Endometrium (tissue), 2 donors: Measurements from ENCODE around the gene MLLT3.
A peak's percentile ranks its signal among the peaks of the same experiment; 100 is the strongest.
"Not testable (repeated sequence)": the region's sequence is repeated elsewhere in the genome, so short reads cannot be mapped to it uniquely, and the experiment has no call there.

Experiments
- FAIRE-seq: peaks from 2 replicates; lab custom pipeline; 2012; peaks lifted over from hg19 to GRCh38; lab: Jason Lieb, UNC
- donor health status: control.
- donor health status: control.

MLLT3 gene

DNA sequence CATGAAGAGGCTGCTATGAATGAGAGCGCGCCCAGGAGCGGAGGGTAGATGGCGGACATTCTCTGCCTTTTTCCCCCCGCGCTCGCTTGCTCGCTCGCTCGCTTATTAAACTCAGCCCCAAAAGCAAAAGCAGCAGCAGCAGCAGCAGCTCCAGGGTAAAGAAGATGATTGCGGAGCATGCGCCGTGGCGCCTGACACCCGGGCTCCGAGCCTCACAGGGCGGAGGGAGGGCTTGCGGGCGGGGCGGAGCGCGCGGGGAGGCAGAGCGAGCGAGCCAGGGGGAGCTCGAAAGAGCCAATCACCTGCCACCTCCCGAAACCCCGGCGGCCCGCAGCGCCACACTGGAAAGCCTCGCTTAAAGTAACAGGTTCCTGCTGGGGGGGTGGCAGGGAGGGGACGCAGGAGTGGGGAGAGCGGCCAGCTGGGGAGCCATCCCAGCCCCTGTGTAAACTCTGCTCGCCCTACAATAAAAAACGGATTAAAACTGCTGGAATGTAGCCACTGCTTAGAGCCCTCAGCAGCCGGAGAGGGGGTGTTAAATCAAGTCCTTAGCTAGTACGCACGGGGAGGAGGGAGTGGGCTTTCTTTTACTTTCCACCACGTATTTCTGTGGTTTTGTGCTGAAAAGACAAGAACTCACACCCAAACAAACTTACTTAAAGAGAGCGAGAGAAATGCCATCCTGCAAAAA, at the start of gene MLLT3:
MLLT3 (minus strand) TSS at position 170 of the 691 bp plus-strand sequence.
- FAIRE-seq, result peak; percentile 82

DNA sequence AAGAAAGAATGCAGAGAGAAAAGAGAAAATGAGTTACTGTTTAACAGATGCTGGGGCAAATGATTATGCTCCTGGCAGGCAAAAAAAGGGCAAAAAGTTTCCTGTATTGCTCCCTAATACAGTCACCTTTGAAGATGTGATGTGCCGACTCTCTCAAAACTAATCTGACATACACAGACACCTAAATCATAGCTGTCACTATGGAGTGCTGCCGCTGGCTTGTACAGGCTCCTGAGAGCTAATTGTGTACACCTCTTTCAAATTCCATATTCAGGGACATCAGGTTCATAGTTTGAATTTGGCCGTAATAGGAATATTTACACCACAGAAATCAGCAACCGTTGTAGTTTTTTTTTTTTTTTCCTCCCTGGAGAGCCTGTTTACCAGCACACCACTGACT, 49.3 kb upstream of the MLLT3 start:
- no peak for FAIRE-seq

DNA sequence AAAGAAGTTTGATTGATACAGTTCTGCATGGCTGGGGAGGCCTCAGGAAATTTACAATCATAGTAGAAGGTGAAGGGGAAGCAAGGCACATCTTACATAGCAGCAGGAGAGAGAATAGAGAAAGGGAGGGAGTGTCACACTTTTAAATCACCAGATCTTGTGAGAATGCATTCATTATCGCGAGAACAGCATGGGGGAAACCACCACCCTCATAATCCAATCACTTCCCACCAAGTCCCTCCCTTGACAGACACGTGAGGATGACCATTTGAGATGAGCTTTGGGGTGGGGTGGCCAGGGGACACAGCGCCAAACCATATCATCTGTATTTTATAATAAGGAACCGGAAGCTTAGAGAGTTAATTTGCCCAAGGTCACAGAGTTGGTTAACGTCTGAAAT, 48.1 kb upstream of the MLLT3 start:
- no peak for FAIRE-seq

DNA sequence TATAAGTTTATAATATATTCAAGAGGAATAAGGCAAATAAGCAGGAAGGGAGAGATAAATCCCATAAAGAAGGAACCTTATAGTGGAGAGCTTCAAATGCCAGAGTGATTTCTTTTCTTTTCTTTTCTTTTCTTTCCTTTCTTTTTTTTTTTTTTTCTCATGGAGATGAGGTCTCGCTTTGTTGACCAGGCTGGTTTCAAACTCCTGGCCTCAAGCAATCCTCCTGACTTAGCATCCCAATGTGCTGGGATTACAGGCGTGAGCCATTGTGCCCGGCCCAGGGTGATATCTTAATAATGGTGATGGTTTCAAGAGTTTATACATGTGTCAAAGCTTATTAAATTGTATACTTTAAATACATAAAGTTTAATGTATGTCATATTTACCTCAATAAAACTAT, 42.2 kb upstream of the MLLT3 start:
- FAIRE-seq, result no peak

DNA sequence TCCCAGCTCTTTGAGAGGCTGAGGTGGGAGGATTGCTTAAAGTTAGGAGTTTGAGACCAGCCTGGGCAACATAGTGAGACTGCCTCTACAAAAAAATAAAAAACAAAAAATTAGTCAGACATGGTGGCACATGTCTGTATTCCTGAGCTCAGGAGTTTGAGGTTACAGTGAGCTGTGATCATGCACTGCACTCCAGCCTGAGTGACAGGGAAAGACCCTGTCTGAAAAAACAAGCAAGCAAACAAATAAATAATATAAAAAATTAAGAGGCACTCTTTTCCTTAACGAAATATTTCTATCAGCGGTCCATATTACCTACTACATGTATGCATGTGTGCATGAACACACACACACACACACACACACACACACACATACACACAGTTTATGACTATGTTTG, 40.8 kb upstream of the MLLT3 start:
- no peak for FAIRE-seq

DNA sequence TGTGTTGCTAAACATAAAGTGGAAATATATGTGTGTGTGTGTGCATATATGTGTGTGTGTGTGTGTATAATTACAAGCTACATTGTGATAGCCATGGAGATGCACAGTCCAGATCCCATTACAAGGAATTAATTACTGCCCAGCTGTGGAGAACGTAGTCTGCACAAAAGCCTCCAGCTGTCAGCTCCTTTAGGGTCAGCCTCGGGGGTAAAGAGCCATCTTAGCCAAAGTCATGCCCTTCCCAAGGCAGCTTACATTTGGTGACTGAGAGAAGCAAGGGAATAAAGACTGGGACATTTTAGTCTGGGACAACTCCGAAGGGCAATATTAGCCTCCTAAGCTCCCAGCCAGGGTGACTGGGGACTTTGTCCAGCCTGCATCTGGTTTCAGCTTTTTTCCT, 39.9 kb upstream of the MLLT3 start:
- no peak for FAIRE-seq

DNA sequence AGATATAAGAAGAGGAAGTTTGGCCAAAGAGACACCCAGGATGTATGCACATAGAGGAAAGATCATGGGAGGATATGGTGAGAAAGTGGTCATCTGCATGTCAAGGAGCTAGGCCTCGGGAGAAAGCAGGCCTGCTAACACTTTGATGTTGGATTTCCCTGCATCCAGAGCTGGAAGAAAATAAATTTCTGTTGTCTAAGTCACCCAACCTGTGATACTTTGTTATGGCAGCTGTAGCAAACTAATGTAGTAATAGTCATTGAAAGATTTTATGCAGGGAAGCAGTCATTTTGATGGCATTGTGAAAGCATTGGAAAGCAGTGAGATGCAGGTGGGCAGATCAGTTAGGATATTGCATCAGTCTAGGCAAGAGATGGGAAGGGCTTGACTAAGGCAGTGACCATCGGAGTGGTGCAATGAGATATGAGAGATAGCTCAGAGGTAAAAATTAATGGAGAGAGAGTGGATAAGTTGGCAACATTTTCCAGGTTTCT, 37.2 kb upstream of the MLLT3 start:
- FAIRE-seq, result no peak

DNA sequence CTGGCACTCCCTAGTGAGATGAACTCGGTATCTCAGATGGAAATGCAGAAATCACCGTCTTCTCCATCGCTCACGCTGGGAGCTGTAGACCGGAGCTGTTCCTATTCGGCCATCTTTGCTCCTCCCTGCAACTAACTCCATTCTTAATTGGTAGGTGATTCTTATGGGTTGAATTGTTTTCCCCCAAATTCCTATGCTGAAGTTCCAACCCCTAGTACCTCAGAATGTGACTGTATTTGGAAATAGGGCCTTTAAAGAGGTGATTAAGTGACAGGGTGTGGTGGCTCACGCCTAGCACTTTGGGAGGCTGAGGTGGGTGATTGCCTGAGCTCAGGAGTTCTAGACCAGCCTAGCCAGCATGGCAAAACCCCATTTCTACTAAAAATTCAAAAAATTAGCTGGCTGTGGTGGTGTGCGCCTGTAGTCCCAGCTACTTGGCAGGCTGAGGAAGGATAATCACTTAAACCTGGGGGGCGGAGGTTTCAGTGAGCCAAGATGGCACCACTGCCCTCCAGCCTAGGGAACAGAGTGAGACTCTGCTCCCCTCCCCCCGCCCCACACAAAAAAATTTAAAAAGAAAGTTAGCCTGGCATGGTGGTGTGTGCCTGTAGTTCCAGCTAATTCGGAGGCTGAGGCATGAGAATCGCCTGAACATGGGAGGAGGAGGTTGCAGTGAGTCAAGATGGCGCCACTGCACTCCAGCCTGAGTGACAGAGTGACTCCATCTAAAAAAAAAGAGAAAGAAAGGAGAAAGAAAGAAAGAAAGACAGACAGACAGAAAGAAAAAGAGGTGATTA, 36.6 kb upstream of the MLLT3 start:
- FAIRE-seq, result no peak

DNA sequence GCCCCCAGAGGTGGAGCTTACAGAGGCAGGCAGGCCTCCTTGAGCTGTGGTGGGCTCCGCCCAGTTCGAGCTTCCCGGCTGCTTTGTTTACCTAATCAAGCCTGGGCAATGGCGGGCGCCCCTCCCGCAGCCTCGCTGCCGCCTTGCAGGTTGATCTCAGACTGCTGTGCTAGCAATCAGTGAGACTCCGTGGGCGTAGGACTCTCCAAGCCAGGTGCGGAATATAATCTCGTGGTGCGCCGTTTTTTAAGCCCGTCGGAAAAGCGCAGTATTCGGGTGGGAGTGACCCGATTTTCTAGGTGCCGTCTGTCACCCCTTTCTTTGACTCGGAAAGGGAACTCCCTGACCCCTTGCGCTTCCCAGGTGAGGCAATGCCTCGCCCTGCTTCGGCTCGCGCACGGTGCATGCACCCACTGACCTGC, 36.0 kb upstream of the MLLT3 start:
- not testable (repeated sequence) for FAIRE-seq

DNA sequence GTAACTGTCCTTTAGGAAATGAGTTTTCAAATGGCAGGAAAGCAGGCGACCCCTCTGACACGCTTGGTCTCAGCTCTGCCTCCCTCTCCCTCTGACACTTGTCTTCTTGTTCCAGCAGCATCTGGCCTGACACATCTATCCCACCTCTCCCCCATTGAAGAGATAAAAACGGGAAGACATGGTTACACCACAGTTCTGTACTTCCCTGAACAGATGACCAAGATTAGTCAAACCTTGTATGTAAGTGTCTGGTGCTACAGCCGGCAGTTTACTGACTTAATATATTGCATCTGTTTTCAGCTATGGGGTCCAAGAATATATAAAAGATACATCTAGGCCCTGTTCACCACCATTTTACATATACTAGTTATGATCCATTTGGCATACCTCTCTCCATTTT, 29.6 kb upstream of the MLLT3 start:
- no peak for FAIRE-seq

DNA sequence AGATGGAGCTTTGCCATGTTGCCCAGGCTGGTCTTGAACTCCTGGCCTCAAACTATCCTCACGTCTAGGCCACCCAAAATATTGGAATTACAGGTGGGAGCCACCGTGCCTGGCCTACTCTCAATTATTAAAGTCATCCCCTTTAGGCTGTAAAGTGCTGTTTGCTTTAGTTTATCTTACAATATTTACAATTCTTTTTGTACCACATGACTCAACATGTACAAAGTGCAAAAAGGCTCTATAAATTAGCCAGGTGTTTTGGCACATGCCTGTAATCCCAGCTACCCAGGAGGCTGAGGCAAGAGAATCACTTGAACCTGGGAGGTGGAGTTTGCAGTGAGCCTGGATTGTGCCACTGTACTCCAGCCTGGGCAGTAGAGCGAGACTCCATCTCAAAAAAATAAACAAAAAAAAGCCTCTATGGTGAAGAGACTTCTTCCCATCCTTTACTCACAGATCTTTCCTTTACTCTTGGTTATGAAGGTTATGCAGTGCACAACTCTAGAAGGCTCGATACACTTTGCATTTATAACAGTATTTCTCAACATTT, 28.5 kb upstream of the MLLT3 start:
- FAIRE-seq, result no peak

DNA sequence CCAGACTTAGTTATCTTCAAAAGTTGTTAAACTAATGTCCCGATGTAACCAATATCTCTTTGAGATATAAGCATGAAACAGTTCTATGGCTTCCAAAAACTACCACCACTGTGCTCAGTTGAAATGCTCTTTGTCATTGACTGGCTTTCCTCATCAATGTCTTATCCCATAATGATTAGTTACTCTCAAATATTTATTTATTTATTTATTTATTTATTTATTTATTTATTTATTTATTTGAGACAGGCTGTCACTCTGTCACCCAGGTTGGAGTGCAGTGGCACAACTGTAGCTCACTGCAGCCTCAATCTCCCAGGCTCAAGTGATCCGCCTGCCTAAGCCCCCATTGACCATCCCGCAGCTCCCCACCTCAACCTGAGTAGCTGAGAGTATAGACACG, 28.0 kb upstream of the MLLT3 start:
- no peak for FAIRE-seq

DNA sequence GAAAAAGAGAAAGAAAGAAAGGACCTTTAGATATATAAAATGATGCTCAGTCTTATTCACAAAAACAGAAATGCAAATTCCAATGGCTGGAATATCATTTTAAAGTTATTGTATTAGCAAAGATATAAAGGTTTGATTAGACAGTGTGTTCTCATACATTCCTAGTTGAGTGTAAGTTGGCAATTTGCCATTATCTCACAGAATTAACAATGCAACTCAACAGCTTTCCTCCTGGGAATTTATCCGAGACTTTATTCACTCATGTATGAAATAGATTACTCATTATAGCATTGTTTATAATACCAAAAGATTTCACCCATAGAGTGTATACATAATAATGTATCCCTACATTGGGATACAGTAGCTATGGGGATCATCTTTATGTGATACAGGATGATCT, 27.1 kb upstream of the MLLT3 start:
- FAIRE-seq, result no peak

DNA sequence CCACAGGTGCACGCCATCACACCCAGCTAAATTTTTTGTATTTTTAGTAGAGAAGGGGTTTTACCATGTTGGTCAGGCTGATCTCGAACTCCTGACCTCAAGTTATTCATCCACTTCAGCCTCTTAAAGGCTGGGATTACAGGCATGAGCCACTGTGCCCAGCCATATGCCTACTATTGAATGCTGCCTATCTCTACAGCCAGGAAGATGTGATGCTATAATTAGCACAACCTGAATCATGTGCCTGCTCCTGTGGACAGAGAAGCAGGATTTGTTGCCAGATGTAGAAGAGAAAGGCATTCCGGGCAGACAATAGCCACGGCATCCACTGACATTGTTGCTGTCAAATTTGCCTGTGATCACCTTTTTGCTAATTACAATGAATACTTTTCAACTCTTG, 24.4 kb upstream of the MLLT3 start:
- no peak for FAIRE-seq

DNA sequence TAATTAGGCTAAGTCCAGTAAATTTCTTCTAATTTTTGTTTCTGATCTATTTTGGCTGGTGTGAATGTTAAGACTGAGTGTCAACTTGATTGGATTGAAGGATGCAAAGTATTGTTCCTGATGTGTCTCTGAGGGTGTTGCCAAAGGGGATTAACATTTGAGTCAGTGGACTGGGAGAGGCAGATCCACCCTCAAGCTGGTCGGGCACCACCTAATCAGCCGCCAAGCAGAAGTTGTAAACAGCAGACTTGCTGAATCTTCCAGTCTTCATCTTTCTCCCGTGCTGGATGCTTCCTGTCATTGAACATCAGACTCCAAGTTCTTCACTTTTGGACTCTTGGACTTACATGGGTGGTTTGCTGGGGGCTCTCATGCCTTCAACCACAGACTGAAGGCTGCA, 21.4 kb upstream of the MLLT3 start:
- FAIRE-seq, result no peak

DNA sequence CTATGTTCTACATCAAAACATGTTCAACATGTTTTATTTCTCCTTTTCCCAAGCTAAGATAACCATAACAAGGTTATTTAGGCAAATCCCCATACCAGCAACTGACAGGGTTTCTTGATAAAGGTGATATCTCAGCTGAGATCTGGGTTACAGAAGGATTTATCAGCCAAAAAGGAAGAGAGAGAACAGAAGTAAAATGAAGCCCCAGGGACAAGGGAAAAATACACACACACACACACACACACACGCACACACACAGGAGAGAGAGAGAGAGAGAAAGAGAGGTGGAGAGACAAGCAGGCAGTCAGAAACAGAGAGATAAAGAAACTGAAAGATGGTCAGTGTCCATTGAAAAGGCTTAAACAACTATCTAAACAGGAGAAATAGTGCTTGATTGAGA, 19.7 kb upstream of the MLLT3 start:
- FAIRE-seq, result no peak

DNA sequence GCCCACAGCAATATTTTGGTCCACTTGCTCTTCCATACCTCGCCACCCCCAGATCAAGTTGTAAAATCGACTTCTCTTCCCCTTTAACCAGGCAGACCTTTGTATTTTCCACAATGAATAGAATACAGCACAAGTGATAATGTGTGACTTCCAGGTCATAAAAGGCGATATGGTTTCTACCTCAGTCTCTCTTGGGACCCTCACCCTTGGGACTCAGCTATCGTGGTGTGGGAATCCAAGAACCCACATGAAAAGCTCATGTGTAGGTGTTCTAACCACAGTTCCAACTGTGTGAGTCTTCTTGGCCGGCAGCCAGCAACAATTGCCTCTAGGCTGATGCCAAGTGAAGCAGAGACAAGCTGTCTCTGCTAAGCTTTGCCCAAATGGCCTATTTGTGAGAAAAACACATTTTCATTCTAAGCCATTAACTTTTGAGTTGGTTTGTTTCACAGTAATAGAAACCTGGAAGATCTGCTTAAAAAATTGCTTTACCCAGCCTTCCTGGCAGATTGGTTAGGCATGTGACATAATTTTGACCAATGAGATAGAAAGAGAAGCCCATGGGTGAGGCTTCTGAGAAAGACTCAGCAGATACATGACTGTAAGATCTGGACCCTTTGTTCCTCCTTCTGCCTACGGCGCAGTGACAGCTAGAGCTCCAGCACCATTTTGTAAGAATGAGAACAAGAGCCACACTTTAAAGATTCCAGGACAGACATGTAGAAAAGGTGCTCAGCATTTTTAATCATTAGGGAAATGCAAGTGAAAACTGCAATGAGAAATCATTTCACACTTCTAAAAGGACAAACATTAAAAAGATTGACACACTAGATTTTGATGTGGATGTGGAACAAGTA, 18.3 kb upstream of the MLLT3 start:
- FAIRE-seq, result no peak

DNA sequence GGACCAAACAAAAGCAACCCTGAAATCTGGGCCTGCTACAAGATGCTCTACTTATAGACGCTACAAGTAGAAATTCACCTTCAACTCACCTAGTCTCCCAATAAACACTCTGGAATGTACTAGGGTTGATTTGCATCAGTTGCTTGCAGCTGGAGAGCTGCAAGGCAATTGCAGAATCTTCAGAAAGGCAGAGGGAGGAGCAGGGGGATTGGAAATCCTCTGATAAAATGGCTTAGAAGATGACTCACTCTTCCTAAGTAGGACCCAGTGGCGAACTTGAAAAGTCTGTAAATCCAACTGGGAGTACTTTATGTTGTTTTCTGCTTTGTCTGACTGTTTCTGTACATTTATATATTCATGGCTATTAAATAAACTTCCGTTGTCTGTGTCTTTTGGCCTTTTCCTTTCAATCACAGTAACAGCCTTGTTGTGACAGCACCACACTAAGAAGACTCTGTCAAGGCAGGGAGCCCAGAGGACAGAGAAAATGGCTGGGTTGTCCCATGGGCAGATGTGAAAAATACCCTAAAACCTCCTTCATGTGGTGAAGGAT, 14.7 kb upstream of the MLLT3 start:
- no peak for FAIRE-seq

DNA sequence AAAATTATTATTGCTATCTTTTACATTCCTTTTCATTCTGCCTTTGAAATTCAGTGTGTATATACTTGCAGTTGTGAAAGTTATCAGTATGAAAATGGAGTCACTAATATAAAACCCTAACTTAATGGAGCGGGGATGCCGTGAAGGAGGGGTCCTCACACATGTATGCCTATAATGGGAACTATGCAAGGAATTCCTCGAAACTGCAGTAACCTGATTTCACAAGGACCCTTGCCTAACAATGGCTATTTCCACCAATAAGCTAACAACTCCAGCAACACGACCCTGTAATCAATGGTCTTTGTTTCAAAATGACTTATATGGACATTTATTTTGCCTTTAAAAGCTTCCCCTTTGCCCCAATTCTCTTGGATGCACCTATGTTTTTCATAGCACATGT, 12.6 kb upstream of the MLLT3 start:
- FAIRE-seq, result no peak

DNA sequence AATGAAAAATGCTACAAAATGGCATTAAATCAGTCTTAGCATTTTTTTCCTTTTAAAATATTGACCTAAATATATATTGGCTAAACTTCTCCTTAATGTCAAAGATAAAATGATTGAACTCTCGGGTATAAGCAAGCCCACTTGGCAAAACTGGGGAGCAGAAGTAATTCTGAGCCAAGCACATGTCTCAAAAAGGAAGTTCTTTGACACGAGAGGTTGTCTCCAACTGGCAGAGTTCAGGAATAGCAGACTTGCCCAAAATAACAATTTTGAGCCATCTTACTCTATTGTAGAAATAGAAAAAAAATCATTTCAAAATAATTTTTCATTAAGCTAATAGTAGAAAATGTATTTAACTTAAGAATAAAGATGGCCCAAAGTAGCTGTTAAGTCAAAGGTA, 10.4 kb upstream of the MLLT3 start:
- FAIRE-seq, result no peak

DNA sequence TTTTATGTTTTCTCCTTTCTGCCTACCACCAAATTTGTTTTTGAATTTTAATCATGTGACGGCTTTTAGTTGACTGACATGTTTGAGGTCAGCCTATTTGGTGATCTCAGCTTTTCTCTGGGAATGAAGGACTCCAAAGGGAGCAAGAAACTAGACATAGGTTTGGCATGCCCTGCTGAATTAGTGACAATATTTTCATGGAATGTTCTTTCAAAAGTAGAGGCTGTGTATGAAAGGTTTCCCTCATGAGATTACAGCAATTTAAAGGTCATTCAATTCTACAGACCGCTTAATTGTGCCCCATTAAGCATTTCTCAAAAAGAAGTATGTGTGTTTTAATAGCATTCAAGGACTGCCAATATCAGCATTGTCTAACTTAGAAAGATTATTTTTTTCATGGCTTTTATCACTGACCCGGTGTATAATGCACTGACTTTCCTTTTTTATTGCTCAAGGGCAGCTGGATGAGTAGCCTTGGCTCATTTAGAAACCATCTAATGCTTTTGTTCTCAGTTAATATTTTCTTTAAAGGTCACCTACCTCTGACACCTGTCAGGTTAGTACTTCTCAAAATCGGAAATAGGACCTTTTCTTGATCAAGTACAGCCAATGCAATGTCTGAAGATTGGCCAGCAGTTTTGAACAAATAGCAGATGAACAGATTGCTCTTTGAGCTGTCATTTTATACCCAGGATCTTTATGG, 8.1 kb upstream of the MLLT3 start:
- FAIRE-seq, result no peak

DNA sequence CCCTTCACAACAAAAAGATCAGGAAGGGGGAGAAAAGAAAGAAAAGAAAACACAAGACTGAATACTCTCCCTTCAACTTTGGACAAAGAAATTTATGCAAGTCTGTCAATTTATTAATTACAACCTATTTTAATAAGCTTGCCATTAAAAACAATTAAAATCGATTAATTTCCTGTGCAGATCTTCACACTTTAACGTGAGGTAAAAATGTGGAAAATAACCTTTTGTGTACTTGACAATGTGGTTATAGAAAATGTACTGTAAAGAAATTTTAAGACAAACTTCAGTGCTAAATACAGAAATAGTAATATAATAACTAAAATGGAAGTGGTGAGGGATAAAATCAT, 2.7 kb upstream of the MLLT3 start:
- FAIRE-seq, result no peak
